Sigmoid colon (tissue), 4 donors: ENCODE measurements around the gene SKAP1.

Source experiments
- CTCF ChIP-seq, 4 experiments: fragments of 450-650 bp in 3 of 4; fragments of 200-600 bp in 1 of 4; IDR thresholded peaks; one replicate each; pipeline ENCODE4 v1.5.1; 2016 to 2019; ENCODE audit warnings: antibody characterized with exemption in 4 of 4, mild to moderate bottlenecking in 3 of 4, moderate library complexity in 2 of 4
- EP300 ChIP-seq, 4 donors: sonication (generic); formaldehyde crosslinking; IDR thresholded peaks; one replicate each; pipeline ENCODE4 v1.6.1; 2017; ENCODE audit warnings: antibody characterized with exemption in 4 of 4
- POLR2A ChIP-seq, 2 donors: fragments of 450-650 bp; IDR thresholded peaks; one replicate each; pipeline ENCODE4 v1.6.1; 2016; ENCODE audit warnings: antibody characterized with exemption in 2 of 2, mild to moderate bottlenecking in 2 of 2, moderate library complexity in 2 of 2

- TF ChIP-seq CTCF (IDR thresholded peaks at IDR 0.05), result no peak
- no peak for TF ChIP-seq EP300 (IDR thresholded peaks at IDR 0.05)
- no peak for TF ChIP-seq POLR2A (IDR thresholded peaks at IDR 0.05)
Observed at GRCh38 chr17:48144976-48145798, 284.8 kb downstream of the SKAP1 start.
